HuH-7.5 (cell line): Measurements from ENCODE around the gene RLIM.
"Not testable (repeated sequence)": the region's sequence is repeated elsewhere in the genome, so short reads cannot be mapped to it uniquely, and the experiment has no call there.

Experiments
- DNase-seq: peaks from one replicate; pipeline ENCODE4 v3.0.0; 2011; ENCODE audit warnings: low spot score

Gene RLIM, protein sequence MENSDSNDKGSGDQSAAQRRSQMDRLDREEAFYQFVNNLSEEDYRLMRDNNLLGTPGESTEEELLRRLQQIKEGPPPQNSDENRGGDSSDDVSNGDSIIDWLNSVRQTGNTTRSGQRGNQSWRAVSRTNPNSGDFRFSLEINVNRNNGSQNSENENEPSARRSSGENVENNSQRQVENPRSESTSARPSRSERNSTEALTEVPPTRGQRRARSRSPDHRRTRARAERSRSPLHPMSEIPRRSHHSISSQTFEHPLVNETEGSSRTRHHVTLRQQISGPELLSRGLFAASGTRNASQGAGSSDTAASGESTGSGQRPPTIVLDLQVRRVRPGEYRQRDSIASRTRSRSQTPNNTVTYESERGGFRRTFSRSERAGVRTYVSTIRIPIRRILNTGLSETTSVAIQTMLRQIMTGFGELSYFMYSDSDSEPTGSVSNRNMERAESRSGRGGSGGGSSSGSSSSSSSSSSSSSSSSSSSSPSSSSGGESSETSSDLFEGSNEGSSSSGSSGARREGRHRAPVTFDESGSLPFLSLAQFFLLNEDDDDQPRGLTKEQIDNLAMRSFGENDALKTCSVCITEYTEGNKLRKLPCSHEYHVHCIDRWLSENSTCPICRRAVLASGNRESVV

DNA sequence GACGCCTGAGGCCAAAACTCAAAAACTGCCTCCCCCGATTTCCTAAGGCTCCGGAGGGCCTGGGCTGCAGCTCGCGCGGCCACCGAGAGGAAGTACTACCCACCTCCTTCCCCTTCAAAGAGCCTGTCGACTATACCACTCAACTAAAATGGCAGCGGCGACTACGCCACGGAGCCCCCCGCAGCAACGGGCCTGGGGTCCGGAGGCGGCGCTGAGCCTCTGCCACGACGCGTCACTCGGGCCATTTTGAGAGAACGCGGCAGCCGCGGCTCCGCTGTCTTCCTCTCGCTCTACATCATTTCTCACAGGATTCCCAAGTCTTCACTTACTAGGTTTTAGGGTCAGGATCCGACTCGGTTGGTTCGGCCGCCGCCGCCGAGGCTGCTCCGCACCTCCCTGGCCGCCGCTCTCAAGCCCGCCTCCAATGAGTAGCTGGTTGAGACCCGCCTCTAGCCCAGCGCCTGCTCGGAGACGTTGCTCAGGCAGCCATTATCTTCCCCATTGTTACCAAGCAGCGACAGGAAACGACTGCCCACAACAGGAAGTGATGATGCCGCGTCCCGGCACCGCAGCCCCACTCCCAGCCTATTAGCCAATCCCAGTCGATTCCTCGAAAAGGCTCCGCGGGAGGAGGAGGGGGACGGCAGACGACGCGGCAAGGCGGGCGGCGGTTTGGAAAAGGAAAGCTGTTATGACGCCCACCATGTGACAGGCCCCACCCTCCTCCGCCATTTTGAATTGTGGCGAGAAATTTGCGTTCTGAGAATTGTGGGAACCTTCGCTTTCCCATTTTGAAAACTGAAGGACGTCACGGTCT lies at the start of gene RLIM:
Gene RLIM (minus strand): TSS at position 532 of the 817 bp plus-strand sequence. CDS start 18,647 bp downstream, outside the sequence.
- DNase-seq, result peak; percentile 75

DNA sequence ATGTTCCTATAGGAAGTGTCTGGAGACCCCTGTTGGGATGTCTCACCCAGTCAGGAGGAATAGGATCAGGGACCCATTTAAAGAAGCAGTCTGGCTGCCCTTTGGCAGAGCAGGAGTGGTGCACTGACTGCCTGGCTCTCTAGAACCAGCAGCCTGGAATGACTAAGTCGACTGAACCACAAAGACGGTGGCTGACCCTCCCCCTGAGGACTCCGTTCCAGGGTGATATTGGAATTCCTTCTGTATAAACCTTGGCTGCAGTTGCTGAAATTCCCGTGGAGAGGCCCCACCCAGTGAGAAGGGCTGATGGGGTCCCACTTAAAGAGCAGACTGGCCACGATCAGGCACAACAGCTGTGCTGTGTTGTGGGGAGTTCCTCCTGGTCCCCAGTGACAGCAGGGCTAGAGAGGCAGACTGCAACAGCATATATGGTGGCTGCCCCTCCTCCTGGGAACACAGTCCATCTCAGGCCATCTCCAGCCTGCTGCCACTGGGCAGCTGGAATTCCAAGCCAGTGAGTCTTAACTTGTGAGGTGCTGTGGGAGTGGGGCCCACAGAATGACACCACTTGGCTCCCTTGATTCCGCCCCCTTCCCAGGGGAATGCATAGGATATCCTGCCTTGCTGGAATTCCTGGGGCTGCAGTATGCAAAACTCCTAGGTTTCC lies 41.8 kb upstream of the RLIM start:
- DNase-seq, result no peak

DNA sequence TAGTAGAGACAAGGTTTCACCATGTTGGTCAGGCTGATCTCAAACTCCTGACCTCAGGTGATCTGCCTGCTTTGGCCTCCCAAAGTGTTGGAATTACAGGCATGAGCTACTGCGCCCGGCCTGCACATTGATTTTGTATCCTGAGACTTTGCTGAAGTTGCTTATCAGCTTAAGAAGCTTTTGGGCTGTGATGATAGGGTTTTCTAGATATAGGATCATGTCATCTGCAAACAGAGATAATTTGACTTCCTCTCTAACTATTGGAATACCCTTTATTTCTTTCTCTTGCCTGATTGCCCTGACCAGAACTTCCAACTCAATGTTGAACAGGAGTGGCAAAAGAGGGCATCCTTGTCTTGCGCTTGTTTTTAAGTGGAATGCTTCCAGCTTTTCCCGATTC lies 40.5 kb upstream of the RLIM start:
- DNase-seq, result not testable (repeated sequence)

DNA sequence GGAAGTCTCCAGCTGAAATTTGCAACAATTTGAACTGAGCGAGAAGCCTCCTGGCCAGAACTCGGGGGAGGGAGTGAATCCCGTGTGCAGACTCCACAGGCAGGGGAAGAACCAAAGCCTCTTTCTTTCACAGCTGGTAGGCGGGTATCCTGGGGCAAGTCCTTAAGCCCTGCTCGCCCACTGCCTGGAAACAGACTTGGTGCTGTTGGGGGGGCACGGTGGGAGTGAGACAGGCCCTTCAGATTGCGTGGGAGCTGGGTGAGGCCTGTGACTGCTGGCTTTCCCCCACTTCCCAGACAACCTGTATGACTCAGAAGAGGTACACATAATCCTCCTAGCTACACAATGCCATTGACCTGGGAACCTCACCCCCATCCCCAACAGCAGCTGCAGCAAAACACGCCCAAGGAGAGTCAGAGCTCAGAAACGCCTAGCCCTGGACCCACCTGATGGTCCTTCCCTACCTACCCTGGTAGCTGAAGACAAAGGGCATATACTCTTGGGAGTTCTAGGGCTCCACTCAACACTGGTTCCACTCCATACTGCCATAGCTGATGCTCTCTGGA lies 22.4 kb upstream of the RLIM start:
- no peak for DNase-seq

DNA sequence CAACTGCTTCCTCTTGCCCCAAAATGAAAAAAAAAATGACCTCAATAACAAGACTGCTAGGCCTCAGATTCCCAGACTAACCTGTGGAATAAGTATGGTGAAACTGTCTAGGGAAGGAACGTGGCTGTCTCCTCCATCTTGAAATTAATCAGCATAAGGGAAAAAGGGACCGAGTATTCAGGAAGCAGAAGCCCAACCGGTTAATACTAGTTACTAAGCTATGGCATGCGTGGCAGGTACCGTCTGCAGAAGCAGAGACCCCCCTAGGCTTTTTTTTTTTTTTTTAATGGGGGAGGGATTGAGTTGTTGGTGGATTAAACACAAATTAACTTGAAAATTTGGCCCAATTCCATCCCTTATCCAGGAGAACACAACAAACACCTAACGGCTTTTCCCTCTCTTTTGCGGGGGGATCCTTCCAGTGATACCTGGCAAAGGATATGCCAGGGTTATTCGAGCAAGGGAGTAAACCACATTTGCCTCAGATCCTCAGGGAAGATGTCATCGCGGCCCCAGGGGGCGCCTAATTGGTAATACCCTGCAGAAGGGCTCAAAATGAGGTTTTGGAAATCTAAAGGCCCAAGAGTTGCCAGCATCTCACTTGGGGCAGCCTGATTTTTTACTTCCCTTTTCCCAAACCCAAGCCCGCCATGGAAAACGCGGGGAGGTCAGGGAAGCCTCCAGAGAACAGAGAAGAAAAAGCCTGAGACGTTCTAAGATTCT lies 893 bp downstream of the RLIM start:
- DNase-seq, result peak; percentile 10

DNA sequence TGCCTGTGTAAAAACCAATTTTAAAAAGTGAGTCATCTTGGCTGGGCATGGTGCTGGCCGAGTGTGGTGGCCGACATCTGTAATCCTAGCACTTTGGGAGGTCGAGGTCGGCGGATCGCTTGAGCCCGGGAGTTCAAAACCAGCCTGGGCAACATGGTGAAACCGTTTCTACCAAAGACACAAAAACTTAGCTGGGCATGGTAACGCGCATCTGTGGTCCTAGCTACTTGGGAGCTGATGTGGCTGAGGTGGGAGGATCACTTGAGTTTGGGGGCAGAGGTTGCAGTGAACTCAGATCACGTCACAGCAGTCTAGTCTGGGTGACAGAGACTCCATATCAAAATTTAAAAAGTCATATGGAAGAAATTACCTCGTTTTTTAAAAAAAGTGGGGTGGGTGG lies 7.6 kb downstream of the RLIM start:
- DNase-seq, result no peak

DNA sequence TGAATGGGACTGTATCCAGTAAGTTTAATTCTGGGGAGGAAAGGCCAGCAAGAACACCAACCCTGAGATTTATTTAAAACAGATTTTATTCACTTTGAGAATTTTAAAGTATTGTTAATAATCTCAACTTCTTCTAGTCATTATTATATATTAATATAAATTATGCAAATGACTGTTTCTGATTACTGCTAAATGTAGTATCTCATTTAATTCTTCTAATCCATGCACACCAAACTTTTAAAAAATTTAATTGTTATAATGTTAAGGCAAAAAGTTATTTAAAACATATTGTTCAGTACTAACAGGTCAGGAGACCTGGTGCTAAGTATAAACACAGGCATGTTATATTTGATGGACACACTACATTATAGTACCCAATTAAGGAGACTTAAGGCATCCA lies 8.1 kb downstream of the RLIM start:
- DNase-seq, result no peak

DNA sequence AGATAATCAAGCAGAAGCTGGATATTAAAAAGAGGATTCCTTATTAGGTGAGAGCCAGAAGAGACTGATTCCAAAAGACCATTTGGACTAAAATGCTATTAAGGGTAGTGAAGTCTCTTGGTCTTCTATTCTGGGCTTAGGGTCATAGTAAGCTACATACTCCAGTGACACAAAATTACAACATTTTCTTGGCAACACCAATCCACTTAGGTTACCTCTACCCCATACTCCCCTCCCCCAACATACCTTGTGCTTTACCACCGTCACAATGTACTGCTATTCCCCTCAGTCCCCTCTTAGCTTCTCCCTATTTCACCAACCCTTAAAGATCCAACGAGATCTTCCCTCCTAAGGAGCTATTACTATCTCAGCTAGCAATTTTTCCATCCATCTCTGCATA lies 11.4 kb downstream of the RLIM start:
- DNase-seq, result no peak

DNA sequence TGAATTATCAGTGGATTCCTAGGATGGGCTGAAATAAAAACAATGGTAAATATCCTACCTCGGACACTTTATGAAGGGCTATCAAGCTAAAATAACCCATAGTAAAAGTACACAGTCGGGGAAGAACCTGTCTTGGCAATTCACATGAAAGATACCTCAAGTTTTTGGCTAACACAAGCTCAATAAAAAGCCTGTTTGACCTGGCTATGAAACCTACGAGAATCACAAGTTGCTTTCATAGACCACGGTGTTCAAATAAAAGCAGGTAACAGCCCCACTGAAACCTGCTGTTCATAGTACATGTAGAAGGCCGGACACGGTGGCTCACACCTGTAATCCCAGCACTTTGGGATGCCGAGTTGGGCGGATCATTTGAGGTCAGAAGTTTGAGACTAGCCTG lies 12.3 kb downstream of the RLIM start:
- DNase-seq, result no peak

DNA sequence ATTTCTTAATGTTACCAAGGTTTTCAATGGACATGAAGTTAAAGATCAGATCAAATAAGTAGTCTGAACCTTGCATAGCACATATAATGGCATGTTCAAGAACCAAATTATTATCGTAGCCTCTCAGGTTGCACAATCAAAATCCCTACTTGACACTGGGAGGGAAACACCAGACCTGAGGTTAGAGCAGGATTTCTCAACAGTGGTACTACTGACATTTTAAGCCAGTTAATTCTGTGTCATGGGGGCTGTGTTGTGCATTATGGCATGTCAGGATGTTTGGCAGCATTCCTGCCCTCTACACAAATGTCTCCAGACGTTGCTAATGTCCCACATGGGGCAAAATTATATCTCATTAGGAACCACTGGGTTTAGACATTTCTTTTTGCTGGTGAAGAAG lies 20.8 kb downstream of the RLIM start:
- no peak for DNase-seq

DNA sequence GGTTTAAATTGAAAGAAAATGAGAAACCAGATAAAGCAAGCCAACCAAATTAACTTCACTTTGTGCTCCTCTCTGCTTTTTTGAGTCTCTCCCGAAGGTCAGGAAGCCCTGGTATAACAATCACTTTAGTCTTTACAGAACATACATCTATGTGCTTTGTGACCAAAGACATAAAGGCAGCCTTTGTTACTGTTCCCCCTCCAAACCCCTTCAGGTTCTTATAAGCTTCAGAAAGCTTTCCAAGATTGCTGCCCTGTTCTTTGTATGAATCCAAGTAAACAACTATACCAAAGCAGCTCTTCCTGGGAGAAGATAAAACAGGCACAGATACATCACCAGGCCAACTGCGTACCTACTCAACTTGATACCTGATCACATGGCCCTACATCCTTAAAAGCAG lies 28.7 kb downstream of the RLIM start:
- DNase-seq, result no peak

DNA sequence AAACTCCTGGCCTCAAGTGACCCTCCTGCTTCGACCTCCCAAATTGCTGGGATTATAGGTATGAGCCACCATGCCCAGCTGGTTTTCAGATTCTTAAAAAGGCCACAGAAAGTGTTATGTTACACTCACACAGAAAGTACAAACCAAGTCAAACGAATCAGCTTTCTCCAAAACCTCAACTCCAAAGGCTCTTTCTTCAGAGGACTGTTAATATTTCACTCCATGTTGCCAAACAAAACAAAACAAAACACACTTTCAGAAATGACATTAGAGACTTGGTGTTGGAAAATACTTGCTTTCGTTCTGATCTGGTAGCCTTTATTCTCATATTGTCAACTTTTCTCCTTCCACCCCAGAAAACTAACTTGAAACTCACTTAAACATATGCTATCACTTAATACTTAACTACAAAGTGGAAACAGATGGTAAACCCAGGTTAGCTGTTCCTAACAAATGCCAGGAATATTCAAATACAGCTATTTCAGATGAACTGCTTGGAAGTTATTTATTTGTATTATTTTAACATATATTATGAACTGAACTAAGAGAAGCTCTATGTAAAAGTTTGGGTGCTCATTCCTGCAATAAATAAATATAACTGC lies 34.7 kb downstream of the RLIM start:
- no peak for DNase-seq

DNA sequence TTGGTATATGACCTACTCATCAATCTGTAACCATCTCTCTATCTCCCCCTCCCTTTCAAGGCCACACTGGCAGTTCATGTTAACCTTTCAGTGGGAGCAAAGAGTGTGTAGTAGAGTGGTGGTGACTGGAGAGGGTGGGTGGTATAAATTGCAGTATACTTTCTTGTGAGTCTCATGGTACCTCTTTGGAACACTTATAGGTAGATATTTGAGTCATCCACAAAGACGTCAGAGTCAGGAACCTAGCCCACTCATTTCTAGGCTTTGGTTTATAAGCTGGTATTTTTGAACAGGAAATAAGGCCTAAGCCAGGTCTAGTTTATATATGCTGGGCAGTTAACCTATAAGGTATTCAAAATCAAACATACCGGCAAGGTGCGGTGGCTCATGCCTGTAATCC lies 36.3 kb downstream of the RLIM start:
- DNase-seq, result no peak

DNA sequence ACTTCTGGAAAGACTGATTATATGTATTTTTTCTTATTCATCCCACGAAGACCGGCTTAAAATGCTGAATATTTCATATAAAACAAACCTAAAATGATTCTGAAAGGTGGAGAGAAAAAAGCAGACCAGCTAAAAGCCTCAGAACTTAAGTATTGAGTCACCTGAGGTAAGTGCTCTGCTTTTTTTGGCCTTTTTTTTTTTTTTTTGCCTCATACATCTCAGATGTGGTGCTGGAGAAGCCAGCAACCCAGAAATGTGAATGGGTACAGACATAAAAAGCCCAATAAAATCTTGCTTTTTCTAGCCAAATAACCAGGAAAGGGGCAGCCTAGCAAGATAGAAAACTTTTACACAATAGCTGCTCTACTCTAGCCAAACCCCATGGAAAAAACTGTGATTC lies 57.0 kb downstream of the RLIM start:
- DNase-seq, result no peak

DNA sequence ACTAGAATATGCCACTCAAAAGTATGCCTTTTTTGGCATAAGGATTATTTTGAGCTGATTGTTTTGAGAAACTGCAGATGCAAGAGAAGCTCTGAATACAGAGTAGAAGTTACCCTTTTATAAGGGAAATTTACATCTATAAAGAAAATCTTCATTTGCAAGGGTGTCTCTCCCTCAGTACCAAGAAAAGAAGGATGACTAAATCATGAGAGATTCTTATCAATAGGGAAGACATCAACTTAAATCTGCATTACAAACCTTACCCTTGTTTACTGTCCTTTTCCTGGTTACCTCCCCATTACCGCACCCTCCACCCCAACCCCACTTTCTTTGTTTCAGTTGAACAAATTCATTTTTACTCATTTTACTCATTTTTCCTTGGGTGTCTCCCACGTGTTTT lies 62.5 kb downstream of the RLIM start:
- DNase-seq, result no peak

DNA sequence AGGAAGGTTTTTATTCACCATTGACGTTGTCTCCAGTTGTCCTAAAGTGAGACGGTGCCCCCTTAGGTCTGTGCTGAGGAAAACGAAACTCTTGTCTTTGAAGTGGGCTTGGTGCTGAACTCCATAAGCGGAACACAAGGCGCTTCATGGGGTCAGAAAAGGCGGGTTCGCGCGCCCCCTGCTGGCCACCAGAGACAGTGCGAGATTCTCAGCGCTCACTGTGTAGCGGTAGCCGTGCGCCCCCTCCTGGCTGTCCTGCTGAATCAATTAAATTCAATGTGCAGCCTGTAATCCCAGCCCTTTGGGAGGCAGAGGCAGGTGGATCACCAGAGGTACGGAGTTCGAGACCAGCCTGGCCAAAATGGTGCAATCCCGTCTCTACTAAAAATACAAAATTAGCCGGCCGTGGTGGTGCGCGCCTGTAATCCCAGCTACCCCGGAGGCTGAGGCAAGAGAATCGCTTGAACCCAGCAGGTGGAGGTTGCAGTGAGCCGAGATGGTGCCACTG lies 64.1 kb downstream of the RLIM start:
- peak; percentile 22 for DNase-seq

DNA sequence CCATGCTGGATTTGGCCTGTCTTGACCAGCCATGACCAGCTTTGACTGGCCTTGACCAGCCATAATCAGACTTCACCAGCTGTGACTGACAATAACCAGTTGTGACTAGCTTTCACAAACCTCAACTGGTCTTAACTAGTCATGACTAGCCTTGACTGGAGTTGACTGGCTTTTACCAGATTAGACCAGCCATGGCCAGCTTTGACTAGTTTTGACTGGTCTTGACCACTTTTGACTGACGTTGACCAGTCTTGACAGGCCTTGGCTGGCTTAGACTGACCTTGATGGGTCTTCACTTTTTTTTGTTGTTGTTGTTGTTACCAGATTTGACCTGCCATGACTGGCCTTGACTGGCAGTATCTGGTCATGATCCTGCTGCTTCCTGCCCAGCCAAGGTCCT lies 67.4 kb downstream of the RLIM start:
- DNase-seq, result no peak

DNA sequence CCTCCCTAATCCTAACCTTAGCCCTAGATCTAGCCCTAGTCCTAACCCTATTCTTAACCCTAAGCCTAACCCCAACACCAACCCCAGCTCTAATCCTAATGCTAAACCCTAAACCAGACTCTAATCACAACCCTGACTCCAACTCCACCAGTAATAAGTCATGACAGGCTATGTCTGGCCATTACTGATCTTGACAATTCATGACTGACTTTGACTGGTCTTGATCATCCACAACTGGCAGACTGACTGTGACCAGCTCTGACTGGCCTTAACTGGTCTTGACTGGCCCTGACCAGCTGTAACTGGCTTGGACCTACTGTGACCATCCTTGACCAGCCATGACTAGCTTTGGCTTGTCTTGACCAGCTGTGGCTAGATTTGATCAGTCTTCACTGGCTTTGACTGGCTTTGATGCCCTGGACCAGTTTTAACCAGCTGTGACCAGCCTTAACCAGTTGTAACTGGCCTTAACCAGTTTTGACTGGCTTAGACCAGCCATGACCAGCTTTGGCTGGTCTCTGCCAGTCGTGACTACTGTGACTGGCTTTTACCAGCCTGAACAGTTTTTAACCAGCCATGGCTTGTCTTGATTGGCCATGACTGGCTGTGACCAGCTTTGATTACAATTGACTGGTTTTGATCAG lies 68.4 kb downstream of the RLIM start:
- no peak for DNase-seq

DNA sequence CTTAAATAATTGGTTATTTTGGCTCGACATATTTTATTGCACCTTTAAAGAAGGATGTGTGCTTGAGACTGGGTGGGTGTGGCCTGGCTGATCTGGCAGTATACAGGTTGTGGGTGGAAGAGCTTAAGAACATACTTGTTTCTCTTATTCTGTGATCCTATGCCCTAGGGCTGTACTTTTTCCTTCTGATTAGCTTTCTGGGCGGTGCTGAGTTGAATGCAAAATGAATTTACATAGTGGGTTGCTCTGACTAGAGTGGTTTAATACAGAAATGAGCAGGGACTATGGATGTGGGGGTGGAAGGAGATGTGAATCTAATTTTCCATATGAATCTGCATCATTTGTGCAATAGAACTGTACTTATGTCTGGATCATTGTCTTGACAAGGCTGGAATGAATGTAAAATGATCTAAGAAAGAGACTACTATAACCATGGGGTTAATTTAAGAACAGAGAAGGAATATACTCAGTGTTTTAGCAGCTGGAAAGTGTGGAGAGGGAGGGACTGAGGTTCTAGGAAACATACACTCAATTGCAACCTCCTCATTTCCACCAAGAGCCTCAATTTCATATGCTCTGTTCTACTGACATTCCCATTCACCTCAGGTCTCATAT lies 73.7 kb downstream of the RLIM start:
- no peak for DNase-seq
